CD4-positive, alpha-beta T cell (primary cell): Measurements from ENCODE around the gene SELP. TPM values are rescaled to one million over a fixed set of nuclear protein-coding genes. Genes with fewer than 3 reads are reported as not detected.
"Not testable (repeated sequence)": the region's sequence is repeated elsewhere in the genome, so short reads cannot be mapped to it uniquely, and the experiment has no call there.

Experiments
- ATAC-seq: fragments of 200-7000 bp; cut with Tn5 transposase; one replicate; pipeline ENCODE4 v1.10.0; 2022; ENCODE audit warnings: mild to moderate bottlenecking; ENCODE audit not compliant: poor library complexity
- CTCF ChIA-PET: fragments of 350-600 bp; sonication (Branson Sonifier 250); formaldehyde crosslinking; loops from one replicate; lab custom pipeline; 2021; ENCODE audit warnings: antibody characterized with exemption, inconsistent platforms; lab: Charles Lee
- POLR2A ChIA-PET: fragments of 350-600 bp; sonication (Branson Sonifier 250); formaldehyde crosslinking; loops from one replicate; lab custom pipeline; 2021; ENCODE audit warnings: antibody characterized with exemption, inconsistent platforms; lab: Charles Lee
- DNase-seq, 14 experiments: peaks; one replicate each; pipeline ENCODE4 v3.0.0-alpha.2; 2013 to 2020; ENCODE audit warnings: mixed read lengths in 2 of 14
- H3K27ac ChIP-seq, 2 donors: one replicate each; pipeline versions ENCODE4 v1.5.1 to v1.7.0; 2013; ENCODE audit warnings: low read length in 2 of 2, low read depth in 1 of 2, mild to moderate bottlenecking in 1 of 2
- H3K27me3 ChIP-seq, 2 experiments: 1 replicate in 1 of 2; 2 replicates in 1 of 2; pipeline versions ENCODE4 v1.6.1 to v1.7.0; 2013; ENCODE audit warnings: low read length in 2 of 2, control low read depth in 1 of 2, mild to moderate bottlenecking in 1 of 2, moderate library complexity in 1 of 2; ENCODE audit not compliant: insufficient read depth in 2 of 2, control insufficient read depth in 1 of 2
- H3K36me3 ChIP-seq: one replicate; pipeline ENCODE4 v1.6.1; 2013; ENCODE audit warnings: low read length, control low read depth; ENCODE audit not compliant: insufficient read depth
- H3K4me1 ChIP-seq: one replicate; pipeline ENCODE4 v1.6.1; 2013; ENCODE audit warnings: low read length, control low read depth; ENCODE audit not compliant: insufficient read depth
- H3K4me3 ChIP-seq: one replicate; pipeline ENCODE4 v1.5.1; 2013; ENCODE audit warnings: mild to moderate bottlenecking, low read length, moderate library complexity
- H3K9me3 ChIP-seq, 2 experiments: 1 replicate in 1 of 2; 2 replicates in 1 of 2; pipeline versions ENCODE4 v1.6.1 to v1.7.0; 2013; ENCODE audit warnings: low read length in 2 of 2, mild to moderate bottlenecking in 2 of 2, control low read depth in 1 of 2, moderate library complexity in 1 of 2; ENCODE audit not compliant: control insufficient read depth in 1 of 2, insufficient read depth in 1 of 2
- H3K27ac Mint-ChIP-seq: one replicate; pipeline ENCODE4 v1.8.0; 2020; ENCODE audit warnings: mixed read lengths
- H3K27me3 Mint-ChIP-seq: one replicate; pipeline ENCODE4 v1.8.0; 2021; ENCODE audit warnings: mixed read lengths
- H3K36me3 Mint-ChIP-seq: one replicate; pipeline ENCODE4 v1.8.0; 2021; ENCODE audit warnings: low read depth, mixed read lengths
- H3K4me1 Mint-ChIP-seq: one replicate; pipeline ENCODE4 v1.8.0; 2021; ENCODE audit warnings: low read depth, mixed read lengths
- H3K4me3 Mint-ChIP-seq: one replicate; pipeline ENCODE4 v1.8.0; 2020; ENCODE audit warnings: mild to moderate bottlenecking, mixed read lengths
- H3K9me3 Mint-ChIP-seq: one replicate; pipeline ENCODE4 v1.8.0; 2020; ENCODE audit warnings: mixed read lengths
- CTCF ChIP-seq: fragments of 200-600 bp; IDR thresholded peaks from one replicate; pipeline ENCODE4 v1.8.0; 2022; ENCODE audit warnings: antibody characterized with exemption, mild to moderate bottlenecking
- intact Hi-C, 2 experiments: fragments of 100-400 bp; cut with DNase I in 1 of 2; cut with micrococcal nuclease in 1 of 2; formaldehyde crosslinking; loops; one replicate each; pipeline versions ENCODE4 v1.15.1 to v1.9.0; 2023 to 2025; cut with DNase I, micrococcal nuclease
- total RNA-seq, 174 experiments: library from RNA in 2 of 174; stranded (reverse) in 2 of 174; gene quantifications; one replicate each; pipeline ENCODE4 v1.2.3 and lab custom pipeline; 2021 to 2026

SELP gene
- total RNA-seq, 2 experiments from 2014 or later: 1.3 to 1.4 TPM

DNA sequence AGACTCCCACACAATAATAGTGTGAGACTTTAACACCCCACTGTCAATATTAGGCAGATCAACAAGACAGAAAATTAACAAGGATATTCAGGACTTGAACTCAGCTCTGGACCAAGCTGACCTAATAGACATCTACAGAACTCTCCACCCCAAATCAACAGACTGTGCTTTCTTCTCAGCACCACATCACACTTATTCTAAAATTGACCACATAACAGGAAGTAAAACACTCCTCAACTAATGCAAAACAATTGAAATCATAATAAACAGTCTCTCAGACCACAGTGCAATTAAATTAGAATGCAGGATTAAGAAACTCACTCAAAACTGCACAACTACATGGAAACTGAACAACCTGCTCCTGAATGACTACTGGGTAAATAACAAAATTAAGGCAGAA, 28.9 kb upstream of the SELP start:
- Mint-ChIP-seq H3K27ac (peak overlapping the region; percentile 52), H3K9me3 (peaks cover 15% of the 10 kb centered on the region), H3K4me3 (peak overlapping the region; percentile 23), H3K4me1 (peaks cover 89% of the 10 kb centered on the region), H3K36me3 (peaks cover 61% of the 10 kb centered on the region)
- H3K27me3 ChIP-seq, CTCF ChIA-PET, H3K4me3 ChIP-seq, H3K27me3 Mint-ChIP-seq, H3K27ac ChIP-seq, ATAC-seq, H3K36me3 ChIP-seq: not testable (repeated sequence)
- H3K9me3 ChIP-seq: peaks cover 0 to 22% of the 10 kb centered on the region in 2 experiments
- intact Hi-C loops: loop anchor here in 1 of 2 experiments (5.0 kb wide), 1 partner anchor 34 kb away; no protein-coding TSS in a partner anchor
- peak in 1 of 14 experiments; percentile 63 for DNase-seq
- POLR2A ChIA-PET: interaction anchor here (0.8 to 6.5 kb wide), 4 partner anchors 23 to 53 kb away, joined by 3 to 29 read pairs (median 4); no protein-coding TSS in a partner anchor
- peaks cover 17% of the 10 kb centered on the region for H3K4me1 ChIP-seq

GRCh38 chr1:169653873-169654272, 23.9 kb upstream of the SELP start:
- no peak overlapping the region for H3K4me3 ChIP-seq
- DNase-seq: no peak
- H3K27ac ChIP-seq: no peak overlapping the region
- H3K4me3 Mint-ChIP-seq: no peak overlapping the region
- peaks cover 16% of the 10 kb centered on the region for H3K4me1 ChIP-seq
- no peak overlapping the region for H3K27ac Mint-ChIP-seq
- H3K36me3 ChIP-seq: no peaks in the 10 kb centered on the region
- no peaks in the 10 kb centered on the region for H3K27me3 Mint-ChIP-seq
- peaks cover 0 to 15% of the 10 kb centered on the region in 2 experiments for H3K9me3 ChIP-seq
- ChIA-PET POLR2A (no interaction called here), CTCF (no interaction called here)
- H3K9me3 Mint-ChIP-seq: peaks cover 10% of the 10 kb centered on the region
- ATAC-seq: no peak
- no peak for TF ChIP-seq CTCF
- no peaks in the 10 kb centered on the region for H3K27me3 ChIP-seq
- intact Hi-C loops: no loop called here
- peaks cover 26% of the 10 kb centered on the region for H3K36me3 Mint-ChIP-seq
- peaks cover 74% of the 10 kb centered on the region for H3K4me1 Mint-ChIP-seq

DNA sequence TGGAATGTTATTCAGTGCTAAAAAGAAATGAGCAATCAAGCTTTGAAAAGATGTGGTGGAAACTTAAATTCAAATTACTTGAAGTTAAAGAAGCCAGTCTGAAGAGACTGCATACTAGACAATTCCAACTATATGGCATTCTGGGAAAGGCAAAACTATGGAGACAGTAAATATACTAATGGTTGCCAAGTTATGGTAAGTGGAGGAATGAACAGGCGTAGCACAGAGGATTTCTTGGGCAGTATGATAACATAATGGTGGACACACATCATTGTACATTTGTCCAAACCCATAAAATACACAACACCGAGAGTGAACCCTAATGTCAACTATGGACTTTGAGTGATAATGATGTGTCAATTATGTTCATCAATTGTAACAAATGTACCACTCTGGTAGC, 21.1 kb upstream of the SELP start:
- no peak overlapping the region for H3K27ac Mint-ChIP-seq
- POLR2A ChIA-PET: interaction anchor here (1.4 kb wide), 1 partner anchor 43 kb away, joined by 3 read pairs; no protein-coding TSS in a partner anchor

More for the DNA sequence above, 21.1 kb upstream of the SELP start:
- intact Hi-C loops: no loop called here
- DNase-seq (no peak), ATAC-seq (no peak)
- Histone ChIP-seq H3K9me3 (peaks cover 0 to 5% of the 10 kb centered on the region in 2 experiments), H3K4me3 (no peak overlapping the region), H3K4me1 (peaks cover 11% of the 10 kb centered on the region), H3K36me3 (no peaks in the 10 kb centered on the region), H3K27ac (no peak overlapping the region), H3K27me3 (no peaks in the 10 kb centered on the region)
- no peak for TF ChIP-seq CTCF
- peaks cover 65% of the 10 kb centered on the region for H3K4me1 Mint-ChIP-seq
- H3K9me3 Mint-ChIP-seq: no peaks in the 10 kb centered on the region
- H3K27me3 Mint-ChIP-seq: no peaks in the 10 kb centered on the region
- CTCF ChIA-PET: no interaction called here
- H3K36me3 Mint-ChIP-seq: peaks cover 9% of the 10 kb centered on the region
- no peak overlapping the region for H3K4me3 Mint-ChIP-seq
